ENCODE data around the gene ART1.

- TF ChIP-seq ZNF274 (IDR thresholded peaks at IDR 0.05; ENCODE audit: low read depth, low read length) (no peak), YY1 (IDR thresholded peaks at IDR 0.05; ENCODE audit: insufficient read depth, insufficient read length) (no peak), SUZ12 (IDR thresholded peaks at IDR 0.05; ENCODE audit: extremely low read depth, insufficient read depth, insufficient read length) (no peak)
Measured at GRCh38 chr11:3641701-3642070, 3.2 kb upstream of the ART1 start, which contains the start of gene ART5.

Data from NT2/D1 (cell line).